ENCODE results near the gene KIRREL1. TPM values are rescaled to one million over a fixed set of nuclear protein-coding genes. Genes with fewer than 3 reads are reported as not detected.

Gene KIRREL1
- total and polyA plus RNA-seq, 2 of the 8 experiments (the other 6 are each of a cell fraction or from before 2014, with no cell fraction given), result 14.2 to 39.0 TPM

- no peak for TF ChIP-seq MAX (IDR thresholded peaks at IDR 0.05)
Observed at GRCh38 chr1:157994704-157995582, 1.5 kb downstream of the KIRREL1 start (continued).
